ENCODE results near the gene LANCL1.

Gene LANCL1, protein sequence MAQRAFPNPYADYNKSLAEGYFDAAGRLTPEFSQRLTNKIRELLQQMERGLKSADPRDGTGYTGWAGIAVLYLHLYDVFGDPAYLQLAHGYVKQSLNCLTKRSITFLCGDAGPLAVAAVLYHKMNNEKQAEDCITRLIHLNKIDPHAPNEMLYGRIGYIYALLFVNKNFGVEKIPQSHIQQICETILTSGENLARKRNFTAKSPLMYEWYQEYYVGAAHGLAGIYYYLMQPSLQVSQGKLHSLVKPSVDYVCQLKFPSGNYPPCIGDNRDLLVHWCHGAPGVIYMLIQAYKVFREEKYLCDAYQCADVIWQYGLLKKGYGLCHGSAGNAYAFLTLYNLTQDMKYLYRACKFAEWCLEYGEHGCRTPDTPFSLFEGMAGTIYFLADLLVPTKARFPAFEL

DNA sequence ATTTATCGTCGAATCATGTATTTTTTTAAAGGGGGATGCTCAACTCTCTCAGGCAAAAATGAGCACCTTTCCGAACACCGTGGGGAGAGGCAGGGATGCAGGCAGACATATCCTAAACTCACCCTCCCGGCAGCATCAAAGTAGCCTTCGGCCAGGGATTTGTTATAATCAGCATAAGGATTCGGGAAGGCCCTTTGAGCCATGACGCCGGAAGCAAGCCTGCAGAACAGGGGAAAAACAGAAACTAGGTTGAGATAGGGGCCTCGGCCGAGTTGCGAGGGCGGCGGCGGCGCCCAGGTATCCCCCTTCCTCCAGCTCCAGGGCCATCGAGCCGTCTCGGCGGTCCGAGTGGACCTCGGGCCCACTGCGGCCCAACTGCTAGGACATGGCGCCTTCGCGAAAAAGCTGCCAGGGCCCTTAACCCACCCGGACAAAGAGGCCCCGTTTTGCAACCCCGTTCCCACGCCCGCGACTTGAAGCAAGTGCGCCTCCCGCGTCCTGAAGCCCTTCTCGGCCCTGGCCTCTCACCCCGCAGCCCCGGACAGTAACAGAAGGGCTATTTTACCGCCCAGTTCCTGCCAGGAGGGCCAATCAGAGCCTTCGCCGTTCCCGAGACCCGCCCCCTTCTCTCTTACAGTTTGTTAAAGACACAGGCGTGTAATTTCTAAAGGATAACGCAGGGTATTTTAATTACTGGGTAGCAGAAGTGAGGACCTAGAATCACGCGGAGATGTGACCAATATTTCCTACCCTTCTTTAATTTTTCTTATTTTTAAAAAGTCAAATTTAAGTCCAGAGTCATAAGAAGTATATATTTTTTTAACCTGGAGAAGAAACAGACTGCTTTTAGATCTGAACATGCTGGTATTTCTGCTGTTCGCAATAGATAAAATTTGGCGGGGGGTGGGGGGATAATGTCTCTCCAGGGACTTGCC lies at the start of gene LANCL1:
Gene LANCL1 (minus strand): TSS at position 566 of the 935 bp plus-strand sequence. CDS start 363 bp downstream, at position 203.
- peak; percentile 71 for DNase-seq (ENCODE audit: low read depth)

DNA sequence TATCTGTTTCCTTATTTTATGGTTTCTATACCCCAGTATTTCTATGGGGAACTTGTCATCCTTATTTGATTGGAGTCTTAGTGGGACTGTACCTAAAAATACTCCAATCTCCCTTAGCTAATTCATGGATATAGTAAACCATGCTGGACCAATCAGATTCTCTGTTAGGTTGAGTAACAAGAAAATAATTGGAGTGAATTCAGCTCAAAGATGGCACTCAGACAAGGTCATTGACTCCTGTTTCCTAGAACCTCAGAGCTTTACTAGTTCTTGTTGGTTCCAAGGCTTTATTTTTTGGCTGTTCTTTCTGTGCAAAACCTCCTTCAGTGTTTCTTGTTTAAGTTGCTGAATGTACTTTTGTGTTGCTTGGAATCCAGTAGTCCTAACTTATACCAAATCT lies 48.0 kb upstream of the LANCL1 start:
- DNase-seq (ENCODE audit: low read depth) = no peak

DNA sequence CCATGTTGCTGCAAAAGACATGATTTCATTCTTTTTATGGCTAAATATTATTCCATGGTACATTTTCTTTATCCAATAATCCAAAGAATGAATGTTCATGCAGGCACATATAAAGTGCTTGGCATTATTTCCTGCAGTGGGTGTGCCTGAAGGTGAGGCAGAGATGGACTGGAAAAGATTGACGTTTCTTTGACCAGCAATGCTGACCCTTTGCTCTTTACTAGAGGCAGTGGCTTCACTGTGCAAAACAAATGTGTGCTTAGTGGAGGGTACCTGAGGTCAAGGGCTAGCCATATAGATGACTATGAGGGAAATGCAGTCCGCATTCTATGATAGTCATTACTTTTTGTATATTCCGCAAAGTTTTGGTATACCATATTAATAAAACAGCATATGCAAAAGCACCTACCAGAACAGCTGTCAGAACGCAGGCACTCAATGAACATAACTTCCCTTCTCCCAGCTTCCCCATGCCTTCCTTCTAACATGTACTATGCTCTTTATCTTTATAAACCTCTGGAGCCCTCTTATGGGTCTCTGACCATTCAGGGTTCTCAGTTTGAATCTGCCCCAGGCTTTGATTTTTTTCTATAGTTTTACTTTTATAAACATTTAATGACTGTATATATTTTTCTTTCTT lies 47.2 kb upstream of the LANCL1 start:
- no peak for DNase-seq (ENCODE audit: low read depth)

DNA sequence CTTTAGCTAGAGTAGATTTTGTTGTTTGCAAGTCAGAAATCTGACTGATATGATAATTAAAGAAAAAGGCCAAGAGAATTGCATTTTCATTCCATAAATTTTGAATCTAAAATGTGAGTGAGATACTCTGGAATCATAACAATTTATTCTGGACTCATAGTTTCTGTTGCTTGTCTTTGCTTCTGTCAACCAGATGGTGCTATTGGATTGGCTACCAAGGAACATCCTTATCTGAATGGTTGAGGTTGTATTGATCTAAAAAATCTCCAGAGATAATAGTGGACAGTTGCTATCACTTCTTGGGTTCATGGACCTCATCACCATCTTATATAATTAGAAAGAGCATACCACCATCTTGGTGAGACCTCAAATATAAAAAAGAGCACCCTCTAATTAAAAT lies 45.8 kb upstream of the LANCL1 start:
- DNase-seq (ENCODE audit: low read depth) = no peak

DNA sequence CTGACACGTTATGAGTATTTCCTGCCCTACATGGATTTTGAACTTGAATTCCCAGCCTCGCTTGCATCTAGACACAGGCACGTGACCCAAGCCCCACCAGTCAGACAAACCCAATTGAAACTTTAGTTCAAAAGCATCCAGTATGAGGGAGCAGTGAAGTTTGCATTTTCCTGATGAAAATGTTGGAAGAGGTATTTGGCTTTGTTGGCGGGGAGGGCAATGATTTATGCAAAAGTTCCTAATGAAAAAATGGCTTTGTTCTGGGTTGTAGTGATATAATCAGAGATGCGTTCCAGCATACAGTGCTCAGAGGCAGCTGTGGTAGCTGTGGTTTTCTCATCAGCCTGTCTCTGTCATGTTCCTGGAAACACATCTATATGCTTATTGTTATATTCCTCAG lies 43.0 kb upstream of the LANCL1 start:
- no peak for DNase-seq (ENCODE audit: low read depth)

DNA sequence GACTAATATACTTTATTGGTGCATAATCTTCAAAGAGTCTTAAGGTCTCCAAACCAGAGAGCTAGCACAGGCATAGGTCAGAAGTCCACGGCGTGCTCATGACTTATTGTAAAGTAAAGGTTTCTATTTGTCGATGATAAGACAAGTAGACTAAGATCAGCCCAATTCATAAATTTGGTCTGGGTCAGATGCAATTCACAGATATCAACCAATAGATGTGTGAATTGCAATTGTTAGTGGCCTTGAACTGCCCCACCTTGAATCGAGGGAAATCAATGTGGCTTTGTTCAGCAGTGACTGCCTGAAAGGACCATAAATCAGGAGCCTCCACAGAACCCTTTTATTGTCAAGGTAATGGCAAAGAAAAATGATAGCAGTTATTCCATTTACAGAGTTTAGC lies 40.7 kb upstream of the LANCL1 start:
- no peak for DNase-seq (ENCODE audit: low read depth)

DNA sequence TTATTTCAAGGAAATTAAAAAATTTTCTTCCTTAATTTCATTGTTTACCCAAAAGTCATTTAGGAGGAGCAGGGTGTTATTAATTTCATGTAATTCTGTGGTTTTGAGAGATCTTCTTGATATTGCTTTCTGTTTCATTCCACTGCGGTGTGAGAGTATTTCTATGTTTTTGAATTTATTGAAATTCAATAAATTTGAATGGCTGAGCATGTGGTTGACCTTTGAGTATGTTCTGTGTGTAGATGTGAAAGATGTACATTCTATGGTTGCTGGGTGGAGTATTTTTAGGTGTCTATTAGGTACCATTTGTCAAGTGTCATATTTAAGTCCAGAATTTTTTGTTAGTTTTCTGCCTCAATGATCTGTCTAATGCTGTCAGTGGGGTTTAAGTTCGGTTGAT lies 39.4 kb upstream of the LANCL1 start:
- no peak for DNase-seq (ENCODE audit: low read depth)

DNA sequence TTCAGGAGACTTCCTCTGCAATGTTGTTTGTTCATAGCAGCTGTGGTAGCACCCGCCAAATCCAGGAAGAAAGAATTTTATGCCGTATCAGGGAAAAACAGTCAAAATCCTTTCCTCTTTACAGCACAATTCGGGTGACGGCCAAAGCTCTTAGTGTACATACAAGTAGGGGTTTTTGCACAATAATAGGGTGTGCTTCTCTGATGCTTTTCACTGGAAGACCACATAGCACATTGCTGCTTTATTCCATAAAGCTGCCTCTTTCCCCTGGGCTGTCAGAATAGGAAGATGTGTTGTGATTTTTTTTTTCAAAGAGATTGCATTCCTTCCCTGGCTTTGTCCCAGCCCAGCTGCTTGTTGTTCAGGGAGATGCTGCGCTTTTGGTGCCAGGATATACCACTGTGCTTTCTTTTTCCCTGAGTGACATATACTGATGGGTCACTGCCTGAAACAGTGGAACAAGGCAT lies 27.2 kb upstream of the LANCL1 start:
- no peak for DNase-seq (ENCODE audit: low read depth)

DNA sequence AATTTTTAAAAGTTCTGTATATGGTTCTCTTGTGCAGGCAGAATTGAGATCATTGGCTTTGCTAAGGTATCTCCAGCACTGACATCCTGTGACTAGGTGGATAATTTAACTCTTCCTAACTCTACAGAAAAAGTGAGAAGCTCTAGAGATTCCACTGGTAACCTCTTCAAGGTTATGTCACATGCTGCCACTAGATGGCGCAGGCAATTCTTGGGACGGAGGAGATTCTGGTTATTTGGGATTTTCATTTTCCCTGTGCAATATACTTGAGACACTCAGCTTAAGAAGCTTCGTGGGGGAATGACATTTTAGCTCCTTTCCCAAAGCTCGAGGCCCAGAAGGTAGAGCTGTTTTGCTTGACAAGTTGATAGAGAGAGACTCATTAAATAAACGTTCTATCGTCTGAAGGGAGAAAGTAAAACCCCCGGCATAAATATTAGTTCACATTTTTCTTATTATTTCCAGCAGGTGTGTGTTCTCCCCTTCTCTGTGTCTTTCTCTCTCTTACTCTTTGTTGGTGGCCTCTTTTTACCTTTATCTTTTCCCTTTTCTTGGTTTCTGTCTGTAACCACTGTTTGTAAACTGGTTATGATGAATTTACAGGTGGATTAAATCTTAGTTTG lies 26.6 kb upstream of the LANCL1 start:
- DNase-seq (ENCODE audit: low read depth) = peak; percentile 2

DNA sequence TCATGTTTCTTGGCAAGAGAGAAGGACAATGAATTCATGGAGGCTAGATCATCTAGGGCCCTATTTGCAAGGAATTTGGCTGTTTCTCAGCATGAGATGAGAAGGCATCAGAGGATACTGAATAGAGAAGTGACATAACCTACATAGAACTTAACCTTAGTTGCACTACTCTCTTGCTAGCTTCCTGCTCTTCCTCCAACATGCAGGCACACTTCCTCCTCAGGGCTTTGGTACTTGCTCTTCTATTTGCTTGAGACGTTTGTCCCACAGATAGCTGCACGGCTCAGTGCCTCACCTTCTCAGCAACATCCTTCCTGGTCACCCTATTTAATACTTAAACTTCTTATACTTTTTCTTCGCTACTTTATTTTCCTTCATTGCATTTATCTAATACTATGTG lies 20.0 kb upstream of the LANCL1 start:
- no peak for DNase-seq (ENCODE audit: low read depth)

DNA sequence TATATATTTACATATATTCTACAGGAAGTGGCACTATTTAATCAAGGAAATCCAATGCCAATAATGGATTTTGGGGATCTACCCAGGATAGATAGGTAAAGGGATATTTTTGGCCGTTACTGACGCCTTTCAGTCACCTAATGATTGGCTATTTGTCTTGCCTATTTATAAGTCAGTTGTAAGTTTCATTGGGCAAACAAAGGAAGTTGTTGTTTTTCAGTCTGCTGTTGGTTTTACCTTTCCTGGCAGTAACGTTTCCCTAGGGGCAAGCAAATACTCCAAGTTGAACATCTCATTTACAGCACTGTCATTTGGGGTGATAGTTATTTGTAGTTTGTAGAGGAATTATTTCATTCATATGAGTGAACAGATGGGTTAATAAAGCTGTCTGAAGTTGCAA lies 17.0 kb upstream of the LANCL1 start:
- DNase-seq (ENCODE audit: low read depth) = no peak

DNA sequence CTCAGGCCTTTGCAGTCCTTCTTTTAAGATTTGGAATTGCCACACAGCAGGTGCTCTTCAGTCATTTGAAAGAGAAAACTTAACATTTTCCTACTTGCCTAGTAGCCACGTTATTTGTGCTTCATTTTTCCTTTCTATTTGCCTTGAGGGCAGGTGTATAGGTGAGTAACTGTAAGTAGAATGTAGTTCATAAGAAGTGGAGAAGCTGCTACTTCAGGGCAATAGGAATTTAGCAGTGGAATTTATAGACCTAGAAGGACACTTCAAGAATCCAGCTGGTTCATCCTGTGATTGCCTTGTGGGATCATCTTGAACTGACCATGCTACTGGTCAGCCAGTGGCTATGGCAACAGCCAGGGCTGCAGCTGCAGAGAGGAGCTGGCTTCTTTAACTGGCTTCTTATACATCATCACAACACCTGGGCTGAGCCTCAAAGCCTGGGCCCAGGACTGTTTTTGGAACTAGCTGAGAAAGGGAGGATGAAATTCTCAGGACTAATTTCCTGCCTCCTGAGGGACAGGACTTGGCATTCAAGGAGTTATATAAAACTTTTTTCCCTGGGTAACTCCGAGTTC lies 5.1 kb upstream of the LANCL1 start:
- no peak for DNase-seq (ENCODE audit: low read depth)

DNA sequence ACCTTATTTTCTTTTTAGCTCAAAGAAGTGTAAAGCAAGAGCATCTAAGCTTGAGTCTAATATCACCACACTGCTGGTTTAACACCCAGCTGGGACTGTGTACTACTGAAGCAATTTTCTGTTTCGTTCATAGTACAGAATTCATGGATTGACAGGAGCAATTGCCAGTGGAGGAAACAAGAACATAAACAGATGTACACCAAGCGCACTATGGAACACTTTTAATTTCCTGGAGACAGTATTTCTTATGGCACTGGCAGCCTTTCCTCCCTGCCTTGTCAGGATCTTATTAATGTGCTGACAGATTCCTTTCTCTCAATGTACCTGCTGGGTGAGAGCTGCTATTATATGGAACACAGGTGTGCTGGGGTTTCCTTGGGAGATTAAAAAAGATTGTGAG lies 4.2 kb upstream of the LANCL1 start:
- DNase-seq (ENCODE audit: low read depth) = no peak

DNA sequence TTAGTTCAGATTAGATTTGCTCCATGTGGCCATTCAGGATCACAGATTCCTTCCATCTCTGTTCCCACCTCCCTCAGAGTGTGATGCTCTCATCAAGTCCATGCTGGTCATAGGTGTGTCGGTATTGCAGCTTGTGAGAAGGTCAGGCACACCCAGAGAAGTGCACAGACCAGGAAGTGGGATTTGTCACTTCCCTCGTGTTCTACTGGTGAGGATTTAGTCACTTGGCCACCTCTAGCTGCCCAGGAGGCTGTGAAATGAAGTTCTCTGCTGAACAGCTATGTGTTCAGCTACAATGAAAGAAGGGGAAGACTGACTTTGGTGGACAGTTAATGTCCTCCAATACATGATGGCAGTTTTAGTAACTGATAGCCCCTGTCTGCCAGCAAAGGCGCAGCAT lies 3.5 kb upstream of the LANCL1 start:
- DNase-seq (ENCODE audit: low read depth) = no peak

DNA sequence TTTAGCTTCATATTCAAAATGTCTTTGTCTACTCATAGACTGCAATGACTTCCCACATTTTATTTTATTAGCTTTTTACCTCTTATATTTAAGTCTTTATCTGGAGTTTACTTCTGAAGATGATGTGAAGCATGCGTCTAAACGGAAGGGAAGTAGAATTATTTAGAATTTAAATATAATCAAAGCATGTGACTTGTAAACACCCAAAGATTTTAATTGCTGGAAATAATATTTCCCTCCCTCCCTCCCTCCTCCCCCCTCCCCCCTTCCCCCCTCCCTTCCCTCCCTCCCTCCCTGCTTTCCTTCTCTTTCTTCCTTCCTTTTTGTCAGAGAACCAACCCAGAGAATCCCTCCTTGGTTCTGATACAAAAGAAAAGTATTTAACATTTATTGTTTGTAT lies 2.1 kb upstream of the LANCL1 start:
- no peak for DNase-seq (ENCODE audit: low read depth)

DNA sequence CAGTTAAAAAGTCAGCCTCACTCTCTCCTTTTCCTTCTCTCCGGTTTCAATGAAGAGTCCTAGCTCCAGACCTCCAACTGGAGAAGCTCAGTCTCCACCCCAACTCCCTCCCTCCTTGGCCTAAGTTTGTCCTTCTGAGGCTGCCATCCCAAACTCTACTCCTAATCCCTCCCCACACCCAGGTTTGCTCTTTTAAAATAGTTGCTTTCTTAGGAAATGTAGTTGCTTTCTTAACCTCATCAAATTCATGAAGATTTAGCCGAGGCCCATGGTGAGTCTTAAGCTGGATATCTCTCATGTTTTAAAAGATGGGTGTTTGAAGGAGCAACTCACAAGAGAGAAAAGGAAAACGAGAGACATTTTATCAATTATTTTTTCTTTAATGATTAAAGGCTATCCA lies 937 bp upstream of the LANCL1 start:
- DNase-seq (ENCODE audit: low read depth) = no peak

DNA sequence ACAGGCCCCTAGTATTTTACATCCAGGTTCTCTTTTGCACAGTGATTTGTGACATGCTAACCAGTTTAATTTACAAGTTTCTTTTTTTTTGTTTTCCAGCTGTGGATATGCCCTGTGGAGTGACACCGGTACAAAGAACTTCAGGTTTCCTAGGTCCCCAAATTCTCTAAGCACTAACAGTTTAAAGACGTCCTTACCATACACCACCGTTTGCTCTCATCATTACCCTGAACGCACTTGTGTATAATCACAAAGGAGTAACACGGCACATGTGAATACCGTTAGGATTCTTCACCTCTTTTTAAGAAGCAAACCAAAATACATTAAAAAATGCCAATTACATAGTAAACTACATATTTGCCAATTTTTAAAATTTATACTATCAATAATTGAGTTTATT lies 853 bp downstream of the LANCL1 start:
- DNase-seq (ENCODE audit: low read depth) = no peak

DNA sequence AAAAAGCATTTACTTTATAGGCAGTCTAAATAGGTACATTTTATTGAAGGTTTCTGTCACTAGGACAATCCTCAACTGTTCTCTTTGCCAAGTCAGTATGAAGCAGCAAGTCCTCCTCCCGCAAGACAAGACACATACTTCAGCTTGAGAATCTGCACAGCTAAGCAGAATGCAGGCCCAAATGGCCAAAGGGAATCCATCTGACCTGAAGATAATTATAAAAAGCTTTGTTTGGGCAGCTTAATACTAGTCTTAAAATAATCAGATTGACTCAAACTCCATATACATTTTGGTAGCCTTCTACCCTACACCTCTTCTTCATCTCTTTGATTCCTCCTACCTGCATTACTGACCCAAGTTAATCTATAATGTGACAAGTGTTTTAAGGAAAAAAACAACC lies 1.8 kb downstream of the LANCL1 start:
- DNase-seq (ENCODE audit: low read depth) = no peak

DNA sequence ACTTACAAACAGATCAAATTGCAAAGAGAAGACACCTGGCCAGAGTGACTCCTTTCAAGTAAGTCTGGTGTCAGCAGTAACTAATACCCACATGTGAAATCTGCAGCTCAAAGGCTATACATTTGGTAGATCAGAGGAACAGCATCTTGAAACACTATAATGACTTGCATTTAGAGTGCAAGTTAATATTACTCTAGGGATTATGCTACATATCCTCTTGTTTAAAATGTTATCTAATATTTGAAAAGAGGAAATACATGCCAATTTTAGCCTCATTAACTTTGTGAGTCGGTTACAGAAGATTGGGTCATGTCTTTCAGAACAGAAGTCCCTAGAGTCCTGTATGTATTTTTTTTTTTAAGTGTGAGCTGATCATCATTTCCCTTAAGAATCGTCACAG lies 15.2 kb downstream of the LANCL1 start:
- no peak for DNase-seq (ENCODE audit: low read depth)

DNA sequence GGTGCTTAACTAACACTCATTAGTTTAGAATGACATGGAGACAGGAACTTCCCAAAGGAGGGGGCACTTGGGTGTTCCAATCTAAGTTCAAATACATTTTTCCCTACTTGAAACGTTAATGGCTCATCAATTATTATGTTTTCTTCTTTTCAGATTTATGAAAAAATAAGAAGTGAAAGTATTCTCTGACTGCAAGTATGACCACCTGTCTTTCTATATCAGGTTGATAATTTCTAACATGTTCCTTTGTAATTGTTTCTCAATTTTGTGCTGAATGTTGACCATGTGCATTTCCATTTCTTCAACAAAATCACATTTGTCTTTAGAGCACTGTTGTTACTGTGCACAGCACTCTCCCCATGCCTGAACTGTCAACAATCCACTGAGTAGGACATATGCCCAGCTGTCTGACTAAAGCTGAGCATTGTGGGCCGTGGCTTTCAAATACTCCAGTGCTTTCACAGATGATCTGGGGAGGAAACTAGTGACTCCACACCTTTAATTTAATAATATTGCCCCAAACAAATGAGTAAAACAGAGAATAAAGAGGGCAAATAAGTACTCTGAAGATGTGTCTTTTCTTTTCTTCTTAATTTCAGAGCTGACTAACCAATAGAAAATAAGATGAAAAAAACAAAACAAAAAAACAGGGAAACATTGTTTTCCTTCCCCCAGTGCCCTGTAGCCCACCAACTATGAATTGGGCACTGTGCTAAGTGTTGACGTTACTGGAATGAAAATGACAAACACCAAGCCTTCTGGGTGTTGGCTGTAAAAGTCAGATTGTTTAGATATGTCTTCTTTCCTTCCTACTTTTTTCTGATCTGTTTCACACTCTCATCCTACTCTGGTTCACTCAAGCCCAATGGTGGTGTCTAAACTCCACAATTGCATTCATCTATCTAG lies 16.0 kb downstream of the LANCL1 start:
- no peak for DNase-seq (ENCODE audit: low read depth)

DNA sequence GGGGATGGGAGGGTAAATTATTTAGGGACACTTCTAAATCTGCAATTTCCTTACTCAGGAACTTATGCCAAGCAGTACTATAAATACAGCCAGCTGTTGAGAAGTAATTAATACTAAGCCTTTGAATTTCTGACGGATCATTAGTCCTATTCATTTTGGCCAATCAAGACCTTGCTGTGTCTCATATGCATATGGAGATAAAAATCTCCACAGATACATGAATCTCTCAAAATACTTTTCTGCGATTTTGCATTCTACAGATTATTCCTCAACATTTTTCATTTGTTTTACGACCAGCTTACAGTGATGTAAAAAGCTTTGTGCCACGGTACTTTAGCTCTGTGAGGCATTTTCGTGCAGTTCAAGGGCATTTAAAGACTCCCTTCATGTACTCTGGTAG lies 16.7 kb downstream of the LANCL1 start:
- no peak for DNase-seq (ENCODE audit: low read depth)

Measured in stimulated activated CD8-positive, alpha-beta memory T cell treated with anti-CD3 and anti-CD28 coated beads, Interleukin-4, amount 100 ng/mL, for 24 hours (primary cell).